Ovary (tissue), 3 donors: ENCODE measurements around the gene TRIO.

Experiments
- CTCF ChIP-seq, 3 donors: fragments of 450-650 bp in 2 of 3; fragments of 200-600 bp in 1 of 3; IDR thresholded peaks; one replicate each; pipeline versions ENCODE4 v1.5.1 to v1.8.0; 2016 to 2022; ENCODE audit warnings: antibody characterized with exemption in 3 of 3, mild to moderate bottlenecking in 1 of 3
- POLR2A ChIP-seq: fragments of 450-650 bp; IDR thresholded peaks from one replicate; pipeline ENCODE4 v1.6.1; 2017; ENCODE audit warnings: antibody characterized with exemption, mild to moderate bottlenecking, moderate library complexity
- donor health status: DM: no; HTN: no; CAD: no.

- TF ChIP-seq CTCF (IDR thresholded peaks at IDR 0.05) (no peak), POLR2A (no peak)
Observed at GRCh38 chr5:14332038-14332631, 189.0 kb downstream of the TRIO start.
